HFFc6 (cell line): ENCODE results near the gene ICOS. TPM values are rescaled to one million over a fixed set of nuclear protein-coding genes. Genes with fewer than 3 reads are reported as not detected.

Experiments
- DNase-seq: peaks from one replicate; pipeline ENCODE4 v3.0.0-alpha.2; 2018
- H3K27ac Mint-ChIP-seq: 2 replicates; pipeline ENCODE4 v1.8.0; 2020; ENCODE audit warnings: mild to moderate bottlenecking, mixed read lengths
- H3K27me3 Mint-ChIP-seq: 2 replicates; pipeline ENCODE4 v1.8.0; 2021; ENCODE audit warnings: mild to moderate bottlenecking, moderate library complexity, mixed read lengths; ENCODE audit not compliant: insufficient read depth
- H3K36me3 Mint-ChIP-seq: 2 replicates; pipeline ENCODE4 v1.8.0; 2021; ENCODE audit warnings: low read depth, mixed read lengths
- H3K4me1 Mint-ChIP-seq: 2 replicates; pipeline ENCODE4 v1.8.0; 2020; ENCODE audit warnings: low read depth, mixed read lengths
- H3K4me3 Mint-ChIP-seq: 2 replicates; pipeline ENCODE4 v1.8.0; 2020; ENCODE audit warnings: mild to moderate bottlenecking, moderate library complexity, mixed read lengths
- H3K9me3 Mint-ChIP-seq: 2 replicates; pipeline ENCODE4 v1.8.0; 2020; ENCODE audit warnings: mild to moderate bottlenecking, mixed read lengths
- total RNA-seq, 6 experiments: library from RNA; stranded (reverse); fragmentation: NEBNext Ultra II Directional; extraction: Animal tissue kit (Norgen Biotek cat#: 25700); gene quantifications; 2 replicates in 1 of 6; 3 replicates in 5 of 6; pipeline ENCODE4 v1.2.3, GENCODE V29; 2021
- TF ChIP-seq, protein P1 (sequence below): fragments of 200-600 bp; sonication (generic); IDR thresholded peaks from 2 replicates; pipeline ENCODE4 v1.5.0; 2021; ENCODE audit warnings: antibody characterized with exemption, mild to moderate bottlenecking

Gene ICOS
- total RNA-seq, 6 experiments from 2014 or later = not detected

DNA sequence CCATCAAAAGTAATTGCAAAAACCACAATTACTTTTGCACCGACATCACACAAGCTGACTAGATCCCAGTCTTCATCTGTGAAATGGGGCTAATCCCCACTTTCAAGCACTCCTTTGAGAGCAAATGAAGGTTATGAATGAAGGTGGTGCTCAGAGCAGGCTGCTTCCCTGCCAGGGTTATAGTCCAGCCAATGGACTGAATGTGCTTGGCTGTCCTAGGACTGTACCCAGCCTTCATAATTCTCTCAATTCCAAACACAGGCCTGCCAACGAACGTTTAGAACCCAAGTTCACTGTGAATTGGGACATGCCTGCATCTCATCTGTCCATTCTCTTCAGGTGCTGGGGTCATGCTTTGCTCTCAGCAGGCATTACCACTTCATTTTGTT is 27.8 kb upstream of the ICOS start:
- no peaks in the 10 kb centered on the region for H3K36me3 Mint-ChIP-seq
- H3K4me3 Mint-ChIP-seq = peak overlapping the region; percentile 71; the same call in 1 of the 2 replicates
- H3K27me3 Mint-ChIP-seq = peaks cover 2% of the 10 kb centered on the region
- no peaks in the 10 kb centered on the region for H3K9me3 Mint-ChIP-seq
- no peak overlapping the region for H3K27ac Mint-ChIP-seq
- DNase-seq = no peak
- TF ChIP-seq, protein P1, sequence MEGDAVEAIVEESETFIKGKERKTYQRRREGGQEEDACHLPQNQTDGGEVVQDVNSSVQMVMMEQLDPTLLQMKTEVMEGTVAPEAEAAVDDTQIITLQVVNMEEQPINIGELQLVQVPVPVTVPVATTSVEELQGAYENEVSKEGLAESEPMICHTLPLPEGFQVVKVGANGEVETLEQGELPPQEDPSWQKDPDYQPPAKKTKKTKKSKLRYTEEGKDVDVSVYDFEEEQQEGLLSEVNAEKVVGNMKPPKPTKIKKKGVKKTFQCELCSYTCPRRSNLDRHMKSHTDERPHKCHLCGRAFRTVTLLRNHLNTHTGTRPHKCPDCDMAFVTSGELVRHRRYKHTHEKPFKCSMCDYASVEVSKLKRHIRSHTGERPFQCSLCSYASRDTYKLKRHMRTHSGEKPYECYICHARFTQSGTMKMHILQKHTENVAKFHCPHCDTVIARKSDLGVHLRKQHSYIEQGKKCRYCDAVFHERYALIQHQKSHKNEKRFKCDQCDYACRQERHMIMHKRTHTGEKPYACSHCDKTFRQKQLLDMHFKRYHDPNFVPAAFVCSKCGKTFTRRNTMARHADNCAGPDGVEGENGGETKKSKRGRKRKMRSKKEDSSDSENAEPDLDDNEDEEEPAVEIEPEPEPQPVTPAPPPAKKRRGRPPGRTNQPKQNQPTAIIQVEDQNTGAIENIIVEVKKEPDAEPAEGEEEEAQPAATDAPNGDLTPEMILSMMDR = no peak
- H3K4me1 Mint-ChIP-seq = peaks cover 10% of the 10 kb centered on the region

DNA sequence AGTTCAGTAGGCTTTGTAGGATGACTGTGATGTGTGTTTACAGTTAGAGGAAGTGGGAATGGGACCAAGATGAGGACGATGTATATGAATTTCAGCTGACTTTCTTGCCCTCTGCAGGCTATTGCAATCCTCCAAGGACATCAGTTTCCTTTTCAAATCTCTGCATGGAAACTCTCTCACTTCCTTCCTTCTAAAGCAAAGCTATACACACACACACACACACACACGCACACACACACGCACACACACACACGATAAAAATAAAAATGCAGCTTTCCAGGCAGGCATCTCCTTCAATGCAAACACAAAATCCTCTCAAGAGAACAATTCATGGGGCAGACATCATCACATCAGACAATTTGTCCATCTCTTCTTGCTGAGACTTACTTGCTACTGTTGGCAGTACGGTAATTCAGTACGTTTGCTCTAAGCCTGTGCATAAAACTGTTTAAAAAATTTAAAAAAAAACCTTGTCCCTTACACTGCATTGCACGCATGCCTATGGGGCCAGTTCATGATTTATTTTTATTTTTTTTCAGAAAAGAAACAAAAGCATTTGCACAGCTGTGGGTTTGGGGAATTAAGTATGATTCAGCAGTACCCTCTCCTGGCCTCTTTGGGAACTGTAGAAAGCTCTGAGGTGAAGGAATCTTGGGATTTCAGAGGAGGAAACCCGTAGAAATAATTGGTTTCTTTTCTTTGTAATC is 27.1 kb upstream of the ICOS start:
- peaks cover 4% of the 10 kb centered on the region for H3K27me3 Mint-ChIP-seq
- H3K9me3 Mint-ChIP-seq = no peaks in the 10 kb centered on the region
- peaks cover 10% of the 10 kb centered on the region for H3K4me1 Mint-ChIP-seq
- peak overlapping the region; percentile 5; the same call in 1 of the 2 replicates for H3K27ac Mint-ChIP-seq
- H3K4me3 Mint-ChIP-seq = peak overlapping the region; percentile 71
- TF ChIP-seq, protein P1 = peak; percentile 85
- no peaks in the 10 kb centered on the region for H3K36me3 Mint-ChIP-seq
- DNase-seq = peak; percentile 73

DNA sequence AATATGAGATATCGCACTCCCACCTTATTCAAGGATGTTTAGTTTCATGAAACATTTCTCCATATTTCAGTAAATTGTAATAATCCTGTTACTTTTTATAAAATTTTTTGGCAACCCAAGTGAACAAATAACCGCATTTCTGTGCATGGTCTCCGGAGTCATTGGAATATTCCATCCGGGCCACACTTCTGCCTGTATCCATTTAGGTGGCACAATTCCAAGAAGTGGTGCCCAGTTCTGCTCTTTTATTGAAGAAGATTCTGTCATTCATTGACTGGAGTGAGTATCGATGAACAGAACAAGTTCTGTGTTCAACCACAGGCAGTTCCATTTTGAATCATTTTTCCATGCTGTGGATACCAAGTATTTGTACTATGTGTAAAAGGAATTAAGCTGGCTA is 26.6 kb upstream of the ICOS start:
- Mint-ChIP-seq H3K27ac (no peak overlapping the region), H3K27me3 (peaks cover 2% of the 10 kb centered on the region), H3K9me3 (no peaks in the 10 kb centered on the region), H3K4me1 (peaks cover 14% of the 10 kb centered on the region), H3K36me3 (no peaks in the 10 kb centered on the region), H3K4me3 (peak overlapping the region; percentile 5; the same call in 1 of the 2 replicates)
- TF ChIP-seq, protein P1 = peak; percentile 41
- DNase-seq = no peak

- peaks cover 5% of the 10 kb centered on the region for H3K27me3 Mint-ChIP-seq
- H3K27ac Mint-ChIP-seq = no peak overlapping the region
- peaks cover 16% of the 10 kb centered on the region for H3K4me1 Mint-ChIP-seq
- H3K4me3 Mint-ChIP-seq = no peak overlapping the region
- no peaks in the 10 kb centered on the region for H3K9me3 Mint-ChIP-seq
- TF ChIP-seq, protein P1 = no peak
- no peak for DNase-seq
- no peaks in the 10 kb centered on the region for H3K36me3 Mint-ChIP-seq
Observed at GRCh38 chr2:203913947-203914346, 22.6 kb upstream of the ICOS start.

- H3K27me3 Mint-ChIP-seq = peaks cover 5% of the 10 kb centered on the region
- peak overlapping the region; percentile 62; the same call in 1 of the 2 replicates for H3K4me3 Mint-ChIP-seq
- DNase-seq = no peak
- no peak overlapping the region for H3K27ac Mint-ChIP-seq
- no peaks in the 10 kb centered on the region for H3K9me3 Mint-ChIP-seq
- H3K4me1 Mint-ChIP-seq = peaks cover 9% of the 10 kb centered on the region
- TF ChIP-seq, protein P1 = no peak
- H3K36me3 Mint-ChIP-seq = no peaks in the 10 kb centered on the region
Observed at GRCh38 chr2:203914546-203915182, 21.9 kb upstream of the ICOS start.
